Smooth muscle cell of the coronary artery (primary cell): ENCODE data around the gene MIAT. TPM values are rescaled to one million over a fixed set of nuclear protein-coding genes. Genes with fewer than 3 reads are reported as not detected.

ENCODE experiments used
- total RNA-seq: library from RNA; depleted of rRNA; stranded (reverse); fragments of >200 nt; gene quantifications from 2 replicates; pipeline ENCODE4 v1.2.3, GENCODE V29; 2014; ENCODE audit warnings: low replicate concordance

The MIAT gene
- 0.94 and 1.2 TPM in 2 replicates for total RNA-seq

DNA sequence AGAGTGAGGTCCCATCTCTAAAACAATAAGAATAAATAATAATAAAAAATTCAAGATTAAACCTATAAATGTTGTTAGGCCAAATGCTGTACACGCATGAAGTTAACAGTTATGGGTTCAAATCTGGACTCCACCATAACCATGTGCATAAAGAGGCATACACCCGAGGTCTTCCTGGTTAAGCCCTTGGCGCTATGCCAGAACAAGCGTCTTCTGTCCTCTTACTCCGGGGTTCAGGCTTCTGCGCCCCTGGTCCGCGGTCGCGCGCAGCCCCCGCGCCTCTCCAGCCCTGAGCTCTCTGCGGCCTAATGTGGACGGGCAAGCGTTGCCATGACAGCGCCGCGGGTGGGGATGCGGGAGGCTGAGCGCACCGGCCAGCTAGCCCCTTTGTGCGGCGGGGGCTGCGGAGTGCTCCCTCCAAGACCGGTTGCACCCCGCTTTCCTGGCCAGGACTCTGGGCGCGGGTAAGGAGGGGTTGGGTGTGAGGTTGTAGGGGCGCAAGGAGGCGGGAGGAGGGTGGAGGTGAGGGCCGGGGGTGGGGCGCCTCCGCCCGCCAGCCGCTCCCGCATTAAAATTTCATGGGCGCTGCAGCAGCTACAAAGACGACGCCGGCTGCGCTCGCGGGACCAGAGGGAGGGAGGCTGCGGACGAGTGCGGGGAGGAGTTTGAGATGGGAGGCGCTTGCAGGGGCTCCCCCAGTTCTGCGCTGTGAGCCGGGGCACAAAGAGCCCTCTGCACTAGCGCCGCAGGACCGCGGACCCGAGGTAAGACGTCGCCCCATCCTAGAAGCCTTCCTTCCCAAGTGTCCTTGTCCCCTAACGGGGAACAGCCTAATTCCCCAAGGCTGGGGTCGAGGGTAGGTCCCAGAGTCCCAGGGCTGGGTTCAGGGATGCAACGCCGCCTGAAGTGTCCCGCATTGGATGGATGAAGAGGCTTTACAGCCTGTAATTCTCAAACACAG is at the start of gene MIAT:
Gene MIAT, plus strand, starts transcription at position 698 of the 961 bp plus-strand sequence.

GRCh38 chr22:26617271-26618199 is 39.9 kb upstream of the MIAT start, which contains the start of gene CRYBB1:
Gene CRYBB1 (minus strand): TSS chr22:26618027. CDS start chr22:26616319, 1,708 bp downstream.

GRCh38 chr22:26621663-26622062 is 35.7 kb upstream of the MIAT start, which contains the start of gene CRYBA4:
Gene CRYBA4 (plus strand): TSS chr22:26621963. CDS start chr22:26622597, 634 bp downstream.

Other genes starting within 250 kb of the MIAT start
- gene ASPHD2, start 228.3 kb upstream of the MIAT start, total RNA-seq, result 1.5 and 3.7 TPM in 2 replicates
- gene HPS4, start 173.8 kb upstream of the MIAT start, total RNA-seq, result 21.9 and 25.3 TPM in 2 replicates
- 9.8 and 15.6 TPM in 2 replicates for gene SRRD, start 173.7 kb upstream of the MIAT start, total RNA-seq
- 31.0 and 74.1 TPM in 2 replicates for gene TFIP11, start 145.1 kb upstream of the MIAT start, total RNA-seq
- 30.1 and 70.8 TPM in 2 replicates for gene TPST2, start 67.5 kb upstream of the MIAT start, total RNA-seq
- not detected in 2 replicates for gene CRYBB1, start 39.6 kb upstream of the MIAT start, total RNA-seq
- not detected in 2 replicates for gene CRYBA4, start 35.6 kb upstream of the MIAT start, total RNA-seq